H1 (cell line): ENCODE data around the gene SSTR5. TPM values are rescaled to one million over a fixed set of nuclear protein-coding genes. Genes with fewer than 3 reads are reported as not detected.

Source experiments
- CTCF ChIA-PET: fragments of 300-600 bp; sonication (Branson Sonifier 250); formaldehyde crosslinking; loops from one replicate; lab custom pipeline; 2021; ENCODE audit not compliant: partially characterized antibody; lab: Charles Lee
- POLR2A ChIA-PET: fragments of 300-600 bp; sonication (Branson Sonifier 250); formaldehyde crosslinking; loops from one replicate; lab custom pipeline; 2021; ENCODE audit warnings: inconsistent platforms; ENCODE audit not compliant: partially characterized antibody; lab: Charles Lee
- DNase-seq, 2 experiments: peaks; one replicate each; pipeline versions ENCODE4 v3.0.0 to v3.0.0-alpha.2; 2010 to 2022; ENCODE audit warnings: low spot score in 2 of 2, low read depth in 1 of 2, mixed read lengths in 1 of 2
- FAIRE-seq: peaks from 2 replicates; lab custom pipeline; 2011; peaks lifted over from hg19 to GRCh38; lab: Jason Lieb, UNC
- H2AFZ ChIP-seq: 2 replicates; pipeline ENCODE4 v1.8.1; 2012; ENCODE audit warnings: low read length, inconsistent platforms
- H2AK5ac ChIP-seq: 2 replicates; pipeline ENCODE4 v1.6.1; 2013; ENCODE audit warnings: low read depth, low read length
- H2BK120ac ChIP-seq: replicated peaks from 2 replicates; pipeline ENCODE3; 2013; ENCODE audit warnings: low read depth, low read length, inconsistent platforms
- H2BK12ac ChIP-seq: 2 replicates; pipeline ENCODE4 v1.6.1; 2013; ENCODE audit warnings: low read depth, low read length
- H2BK15ac ChIP-seq: 2 replicates; pipeline ENCODE4 v1.6.1; 2013; ENCODE audit warnings: low read length
- H2BK20ac ChIP-seq: 2 replicates; pipeline ENCODE4 v1.6.1; 2013; ENCODE audit warnings: low read length
- H2BK5ac ChIP-seq: 2 replicates; pipeline ENCODE4 v1.6.1; 2013; ENCODE audit warnings: low read depth, low read length
- H3K14ac ChIP-seq: 2 replicates; pipeline ENCODE4 v1.6.1; 2013; ENCODE audit warnings: inconsistent platforms; ENCODE audit not compliant: insufficient read length
- H3K18ac ChIP-seq: 2 replicates; pipeline ENCODE4 v1.6.1; 2013; ENCODE audit warnings: low read length; ENCODE audit errors: extremely low read depth
- H3K23ac ChIP-seq: 2 replicates; pipeline ENCODE4 v1.6.1; 2013; ENCODE audit warnings: inconsistent platforms; ENCODE audit not compliant: insufficient read length
- H3K23me2 ChIP-seq: 2 replicates; pipeline ENCODE4 v1.6.1; 2013; ENCODE audit warnings: low read depth, low read length
- H3K27ac ChIP-seq: 2 replicates; pipeline ENCODE4 v1.6.1; 2011; ENCODE audit warnings: low read depth, low read length, inconsistent platforms
- H3K27me3 ChIP-seq, 4 experiments: replicated peaks in 1 of 4; 1 replicate in 1 of 4; 2 replicates in 3 of 4; pipeline versions ENCODE4 v1.6.1 to v1.8.1; 2011 to 2013; ENCODE audit warnings: low read length in 3 of 4, mild to moderate bottlenecking in 3 of 4, inconsistent platforms in 2 of 4, mixed read lengths in 2 of 4, moderate library complexity in 1 of 4; ENCODE audit not compliant: control insufficient read depth in 3 of 4, insufficient read depth in 3 of 4; ENCODE audit errors: extremely low read depth in 1 of 4
- H3K36me3 ChIP-seq, 4 experiments: 2 replicates each; pipeline versions ENCODE4 v1.6.1 to v1.8.1; 2011 to 2013; ENCODE audit warnings: mild to moderate bottlenecking in 4 of 4, low read length in 3 of 4, moderate library complexity in 2 of 4, control low read depth in 1 of 4, inconsistent platforms in 1 of 4; ENCODE audit not compliant: insufficient read depth in 4 of 4, control insufficient read depth in 2 of 4
- H3K4ac ChIP-seq: replicated peaks from 2 replicates; pipeline ENCODE3; 2013; ENCODE audit warnings: low read length, low read depth, mixed read lengths, inconsistent platforms; ENCODE audit not compliant: insufficient read length
- H3K4me1 ChIP-seq, 4 experiments: replicated peaks in 1 of 4; 1 replicate in 1 of 4; 2 replicates in 3 of 4; pipeline versions ENCODE4 v1.6.1 to v1.8.1; 2011 to 2013; ENCODE audit warnings: low read length in 3 of 4, inconsistent platforms in 2 of 4, mixed read lengths in 1 of 4; ENCODE audit not compliant: insufficient read depth in 4 of 4, control insufficient read depth in 3 of 4
- H3K4me2 ChIP-seq, 2 experiments: 2 replicates each; pipeline versions ENCODE4 v1.6.1 to v1.8.1; 2011 to 2013; ENCODE audit warnings: low read depth in 2 of 2, low read length in 2 of 2, control low read depth in 1 of 2, inconsistent platforms in 1 of 2, mild to moderate bottlenecking in 1 of 2; ENCODE audit not compliant: insufficient read depth in 1 of 2
- H3K4me3 ChIP-seq, 4 experiments: fragments of 200-600, 300-600 bp in 1 of 4; sonication (generic), shearing (Covaris generic), sonication (Bioruptor Twin) in 1 of 4; 2 replicates each; pipeline versions ENCODE4 v1.5.1 to v1.8.1; 2011 to 2016; ENCODE audit warnings: low read length in 4 of 4, low read depth in 3 of 4, control low read depth in 2 of 4, inconsistent platforms in 2 of 4, mild to moderate bottlenecking in 2 of 4, mixed read lengths in 1 of 4, moderate library complexity in 1 of 4; ENCODE audit not compliant: insufficient read depth in 2 of 4; ENCODE audit errors: extremely low read depth in 1 of 4
- H3K56ac ChIP-seq: replicated peaks from 2 replicates; pipeline ENCODE3; 2013; ENCODE audit warnings: low read depth, mild to moderate bottlenecking, mixed read lengths, low read length, inconsistent platforms; ENCODE audit not compliant: insufficient read length
- H3K79me1 ChIP-seq: 2 replicates; pipeline ENCODE4 v1.6.1; 2013; ENCODE audit warnings: low read depth, low read length, control low read depth
- H3K79me2 ChIP-seq, 2 experiments: 2 replicates each; pipeline versions ENCODE4 v1.6.1 to v1.8.1; 2012 to 2013; ENCODE audit warnings: low read length in 2 of 2, mild to moderate bottlenecking in 2 of 2, inconsistent platforms in 1 of 2; ENCODE audit not compliant: insufficient read depth in 2 of 2, control insufficient read depth in 1 of 2
- H3K9ac ChIP-seq, 4 experiments: replicated peaks in 1 of 4; 1 replicate in 1 of 4; 2 replicates in 3 of 4; pipeline versions ENCODE4 v1.6.1 to v1.8.1; 2011 to 2013; ENCODE audit warnings: low read depth in 3 of 4, low read length in 3 of 4, control low read depth in 2 of 4, mild to moderate bottlenecking in 2 of 4, moderate library complexity in 2 of 4, inconsistent platforms in 1 of 4; ENCODE audit errors: extremely low read depth in 1 of 4
- H3K9me3 ChIP-seq, 2 experiments: 2 replicates each; pipeline versions ENCODE4 v1.6.1 to v1.8.1; 2012 to 2013; ENCODE audit warnings: mild to moderate bottlenecking in 2 of 2, moderate library complexity in 2 of 2, control low read depth in 1 of 2, inconsistent platforms in 1 of 2, low read depth in 1 of 2, low read length in 1 of 2, mixed read lengths in 1 of 2; ENCODE audit not compliant: insufficient read depth in 2 of 2
- H4K20me1 ChIP-seq, 2 experiments: replicated peaks in 1 of 2; 2 replicates each; pipeline versions ENCODE3 to v1.8.1; 2011 to 2013; ENCODE audit warnings: inconsistent platforms in 2 of 2, low read length in 2 of 2, mild to moderate bottlenecking in 1 of 2; ENCODE audit not compliant: insufficient read depth in 2 of 2, control insufficient read depth in 1 of 2
- H4K5ac ChIP-seq: 2 replicates; pipeline ENCODE4 v1.6.1; 2013; ENCODE audit warnings: low read length, low read depth, mixed read lengths, inconsistent platforms; ENCODE audit not compliant: insufficient read length
- H4K8ac ChIP-seq: 2 replicates; pipeline ENCODE4 v1.8.0; 2013; ENCODE audit warnings: mild to moderate bottlenecking, moderate library complexity, low read length, inconsistent platforms; ENCODE audit not compliant: insufficient read depth; ENCODE audit errors: extremely low read depth
- H4K91ac ChIP-seq: replicated peaks from 2 replicates; pipeline ENCODE3; 2013; ENCODE audit warnings: low read length, mixed read lengths, inconsistent platforms; ENCODE audit not compliant: insufficient read length
- CREB1 ChIP-seq: IDR thresholded peaks from 2 replicates; pipeline ENCODE4 v1.6.1; 2012; ENCODE audit warnings: inconsistent platforms
- FOSL1 ChIP-seq: IDR thresholded peaks from 2 replicates; pipeline ENCODE4 v1.6.1; 2011; ENCODE audit warnings: mild to moderate bottlenecking, low read depth, low read length, moderate library complexity; ENCODE audit not compliant: insufficient read depth
- JUND ChIP-seq: IDR thresholded peaks from 2 replicates; pipeline ENCODE4 v1.6.1; 2011; ENCODE audit warnings: mild to moderate bottlenecking, improper control_type of control experiment, low read length
- POLR2AphosphoS5 ChIP-seq: IDR thresholded peaks from 2 replicates; pipeline ENCODE4 v1.6.1; 2011; ENCODE audit warnings: low read depth, low read length
- RBBP5 ChIP-seq: IDR thresholded peaks from 2 replicates; pipeline ENCODE4 v1.7.1; 2012; ENCODE audit warnings: low read depth, mild to moderate bottlenecking, inconsistent platforms, low read length, moderate library complexity, borderline replicate concordance
- RXRA ChIP-seq: IDR thresholded peaks from 2 replicates; pipeline ENCODE4 v1.6.1; 2011; ENCODE audit warnings: low read depth, mild to moderate bottlenecking, low read length, moderate library complexity; ENCODE audit not compliant: insufficient read depth
- SP1 ChIP-seq: IDR thresholded peaks from 2 replicates; pipeline ENCODE4 v1.6.1; 2011; ENCODE audit warnings: low read depth, low read length
- SRF ChIP-seq: IDR thresholded peaks from 2 replicates; pipeline ENCODE4 v1.6.1; 2011; ENCODE audit warnings: mild to moderate bottlenecking, low read depth, low read length, moderate library complexity
- TAF7 ChIP-seq: optimal IDR thresholded peaks from 2 replicates; pipeline ENCODE3; 2011; ENCODE audit warnings: low read depth, mild to moderate bottlenecking, inconsistent platforms, low read length, moderate library complexity, borderline replicate concordance
- WGBS, 2 experiments: shearing (Covaris generic) in 1 of 2; methylation state at CpG; one replicate each; pipeline versions ENCODE4 v1.1.6 to v1.1.7; 2013 to 2015; ENCODE audit warnings: low lambda C conversion rate in 2 of 2, mixed read lengths in 2 of 2, inconsistent platforms in 1 of 2, low coverage in 1 of 2, missing lambda C conversion rate in 1 of 2; ENCODE audit not compliant: insufficient replicate concordance in 2 of 2, insufficient coverage in 1 of 2, insufficient read length in 1 of 2; ENCODE audit errors: extremely low coverage in 1 of 2, missing lambda C conversion rate in 1 of 2; 5-methylcytosine and 5-hydroxymethylcytosine counted together
- polyA plus RNA-seq, 7 experiments: library from polyadenylated mRNA; depleted of rRNA in 3 of 7; stranded (reverse) in 5 of 7; unstranded in 2 of 7; fragments of >200 nt in 5 of 7; fragments of 200-250 nt in 2 of 7; gene quantifications; 1 replicate in 5 of 7; 2 replicates in 1 of 7; 4 replicates in 1 of 7; pipeline versions ENCODE4 v1.2.1 to v1.2.3, GENCODE V29; 2011 to 2013; ENCODE audit warnings: missing spikeins in 2 of 7, mixed read lengths in 2 of 7
- total RNA-seq: library from RNA; stranded (reverse); fragmentation: NEBNext Ultra II Directional; extraction: Animal tissue kit (Norgen Biotek cat#: 25700); gene quantifications from 2 replicates; pipeline ENCODE4 v1.2.1, GENCODE V29; 2021

Gene SSTR5
- total and polyA plus RNA-seq, 2 of the 8 experiments (the other 6 are each of a cell fraction or from before 2014, with no cell fraction given), result 0.56 to 0.60 TPM

- H4K8ac ChIP-seq, result no peak overlapping the region
- H3K14ac ChIP-seq, result no peak overlapping the region
- H3K4me2 ChIP-seq, result no peak overlapping the region
- no peak overlapping the region for H2AK5ac ChIP-seq
- no peak overlapping the region for H2BK20ac ChIP-seq
- H4K91ac ChIP-seq, result no peak overlapping the region
- ChIA-PET POLR2A (no interaction called here), CTCF (interaction anchor here (0.6 to 1.6 kb wide), 3 partner anchors 11 to 367 kb away, joined by 3 to 5 read pairs (median 3); no protein-coding TSS in a partner anchor)
- peaks cover 7% of the 10 kb centered on the region; the same call in 1 of the 2 replicates for H3K23me2 ChIP-seq
- H3K27me3 ChIP-seq, result peaks cover 2 to 16% (median 12%) of the 10 kb centered on the region in 4 experiments; a peak in 6 of 7 replicates
- TF ChIP-seq RBBP5, result no peak
- TF ChIP-seq JUND, result no peak
- TF ChIP-seq FOSL1, result no peak
- no peak for TF ChIP-seq SP1
- TF ChIP-seq RXRA, result no peak
- no peak for TF ChIP-seq CREB1
- no peak for TF ChIP-seq TAF7
- no peak for TF ChIP-seq SRF
- TF ChIP-seq POLR2AphosphoS5, result no peak
- H3K4ac ChIP-seq, result no peak overlapping the region
- H3K79me2 ChIP-seq, result no peaks in the 10 kb centered on the region
- DNase-seq (no peak), FAIRE-seq (no peak)
- no peaks in the 10 kb centered on the region for H3K36me3 ChIP-seq
- H3K9ac ChIP-seq, result no peak overlapping the region
- H3K4me3 ChIP-seq, result no peak overlapping the region
- no peak overlapping the region for H3K18ac ChIP-seq
- no peak overlapping the region for H2AFZ ChIP-seq
- peaks cover 0 to 17% (median 11%) of the 10 kb centered on the region in 4 experiments; a peak in 6 of 7 replicates for H3K4me1 ChIP-seq
- no peak overlapping the region for H2BK12ac ChIP-seq
- no peaks in the 10 kb centered on the region for H3K79me1 ChIP-seq
- H2BK120ac ChIP-seq, result no peak overlapping the region
- no peak overlapping the region for H3K23ac ChIP-seq
- no peaks in the 10 kb centered on the region for H3K9me3 ChIP-seq
- H2BK15ac ChIP-seq, result peak overlapping the region; percentile 29; the same call in 1 of the 2 replicates
- H2BK5ac ChIP-seq, result no peak overlapping the region
- WGBS, 2 experiments, result 85% methylated on average over 8 of the region's 13 CpGs; no CpG with 5 or more reads in 1 of the 2 experiments
- H3K56ac ChIP-seq, result no peak overlapping the region
- H4K20me1 ChIP-seq, result peaks cover 0 to 5% of the 10 kb centered on the region in 2 experiments
- no peak overlapping the region for H3K27ac ChIP-seq
- H4K5ac ChIP-seq, result no peak overlapping the region
Measured at GRCh38 chr16:1075546-1075945, 3.0 kb downstream of the SSTR5 start.
